ENCODE results near the gene SMURF1.
"Not testable (repeated sequence)": the region's sequence is repeated elsewhere in the genome, so short reads cannot be mapped to it uniquely, and the experiment has no call there.

SMURF1 gene

DNA sequence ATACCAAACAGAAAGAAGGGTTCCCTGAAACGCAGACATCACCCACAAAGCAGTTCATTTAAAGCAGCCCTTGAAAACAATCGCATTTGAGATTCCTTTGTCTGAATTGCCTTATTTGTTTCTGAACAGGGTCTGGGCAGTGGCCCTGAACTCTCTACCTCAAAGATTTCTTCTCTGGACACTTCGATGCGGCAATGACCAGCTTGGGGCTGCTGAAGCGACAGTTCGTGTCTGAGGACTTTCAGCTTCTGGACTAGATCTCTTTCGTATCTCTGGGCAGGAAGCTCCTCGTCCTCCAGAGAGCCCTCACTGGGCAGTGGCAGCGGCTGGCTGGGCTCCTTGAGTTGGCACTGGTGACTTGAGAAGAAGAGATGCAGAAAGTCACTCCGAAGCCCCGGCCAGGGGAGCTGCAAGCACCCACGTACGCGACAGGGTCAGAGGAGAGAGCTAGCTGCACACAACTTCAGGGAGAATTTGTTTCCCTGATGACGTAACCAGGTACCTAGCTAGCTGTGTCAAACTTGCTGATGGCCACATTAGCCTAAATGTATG is 96.3 kb downstream of the SMURF1 start:
- DNase-seq (ENCODE audit: low read depth) = no peak

DNA sequence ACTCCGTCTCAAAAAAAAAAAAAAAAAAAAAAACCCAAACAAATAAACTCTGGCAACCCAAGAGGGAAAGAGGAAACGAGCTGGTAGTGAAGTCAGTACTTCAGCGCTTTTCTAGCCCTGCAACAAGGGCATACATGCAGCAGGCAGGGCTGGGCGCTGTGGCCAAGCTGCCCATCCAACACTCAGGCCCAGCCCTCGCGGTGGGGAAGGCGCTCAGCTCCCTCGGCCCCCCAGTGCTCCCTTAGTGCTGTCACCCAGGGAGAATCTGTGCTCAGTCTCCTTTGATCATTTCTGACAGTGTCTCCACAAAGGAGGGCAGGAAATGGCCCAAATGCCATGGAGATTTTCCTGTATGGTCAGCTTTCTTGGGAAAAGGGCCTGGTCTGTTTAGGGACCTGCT is 97.2 kb downstream of the SMURF1 start:
- no peak for DNase-seq (ENCODE audit: low read depth)

DNA sequence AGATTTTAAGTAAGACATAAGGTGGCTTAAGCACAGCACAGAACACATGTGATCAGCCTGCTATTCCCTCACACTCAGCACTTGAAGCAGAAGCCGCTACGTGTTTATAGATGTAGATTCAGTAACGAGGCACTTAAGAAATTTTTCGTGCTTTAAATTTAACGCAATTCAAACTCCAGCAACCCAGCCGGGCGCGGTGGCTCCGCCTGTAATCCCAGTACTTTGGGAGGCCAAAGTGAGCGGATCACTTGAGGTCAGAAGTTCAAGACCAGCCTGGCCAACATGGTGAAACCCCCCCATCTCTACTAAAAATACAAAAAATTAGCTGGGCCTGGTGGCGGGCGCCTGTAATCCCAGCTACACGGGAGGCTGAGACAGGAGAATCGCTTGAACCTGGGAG is 97.6 kb downstream of the SMURF1 start:
- not testable (repeated sequence) for DNase-seq (ENCODE audit: low read depth)

DNA sequence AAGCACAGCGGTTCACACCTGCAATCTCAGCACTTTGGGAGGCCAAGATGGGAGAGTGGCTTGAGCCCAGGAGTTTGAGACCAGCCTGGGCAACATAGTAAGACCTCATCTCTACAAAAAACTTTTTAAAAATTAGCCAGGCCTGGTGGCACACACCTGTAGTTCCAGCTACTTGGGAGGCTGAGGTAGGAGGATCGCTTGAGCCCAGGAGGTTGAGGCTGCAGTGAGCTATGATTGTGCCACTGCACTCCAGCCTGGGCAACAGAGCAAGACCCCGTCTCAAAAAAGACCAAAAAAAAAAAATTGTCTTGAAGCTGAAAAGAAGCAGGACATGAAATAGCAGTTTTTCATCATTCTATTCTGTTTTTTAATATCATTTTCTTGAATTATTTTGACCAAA is 99.0 kb downstream of the SMURF1 start:
- DNase-seq (ENCODE audit: low read depth) = not testable (repeated sequence)

DNA sequence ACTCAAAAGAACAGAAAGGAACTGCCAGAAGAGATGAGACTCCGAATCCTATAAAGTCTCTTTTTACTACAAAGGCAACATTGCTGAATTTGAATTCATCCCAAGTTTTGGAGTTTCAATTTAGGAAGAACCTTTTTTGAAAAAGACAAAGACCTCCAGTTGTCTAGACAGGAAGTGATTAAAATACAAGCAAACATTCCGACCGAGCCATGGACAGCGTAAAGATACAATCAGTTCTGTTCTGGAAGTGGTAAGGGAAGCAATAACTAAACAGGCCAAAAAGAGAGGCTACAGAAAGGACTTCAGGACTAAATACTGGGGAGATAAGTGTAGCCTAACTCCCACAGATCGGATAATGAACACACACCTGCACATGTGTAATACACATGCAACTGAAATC is 101.0 kb downstream of the SMURF1 start:
- DNase-seq (ENCODE audit: low read depth) = no peak

DNA sequence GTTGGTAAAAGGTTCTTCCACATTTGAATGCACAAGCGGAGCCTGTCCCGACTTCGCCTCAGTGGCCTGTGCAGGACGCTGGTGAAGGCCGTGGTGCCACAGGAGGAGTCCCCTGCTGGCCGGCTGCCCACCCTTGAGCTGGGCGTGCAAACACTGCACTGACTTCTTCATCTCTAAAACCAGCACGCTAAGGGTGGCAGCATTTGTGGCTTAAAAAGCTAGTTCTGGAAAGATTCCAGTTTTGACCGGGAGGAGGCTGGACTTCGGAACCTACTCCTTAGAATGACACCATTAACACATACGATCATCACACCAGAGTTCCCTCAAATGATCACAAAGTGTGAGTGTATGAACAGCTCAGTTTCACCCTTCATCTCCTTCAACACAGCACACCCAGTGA is 102.4 kb downstream of the SMURF1 start:
- no peak for DNase-seq (ENCODE audit: low read depth)

DNA sequence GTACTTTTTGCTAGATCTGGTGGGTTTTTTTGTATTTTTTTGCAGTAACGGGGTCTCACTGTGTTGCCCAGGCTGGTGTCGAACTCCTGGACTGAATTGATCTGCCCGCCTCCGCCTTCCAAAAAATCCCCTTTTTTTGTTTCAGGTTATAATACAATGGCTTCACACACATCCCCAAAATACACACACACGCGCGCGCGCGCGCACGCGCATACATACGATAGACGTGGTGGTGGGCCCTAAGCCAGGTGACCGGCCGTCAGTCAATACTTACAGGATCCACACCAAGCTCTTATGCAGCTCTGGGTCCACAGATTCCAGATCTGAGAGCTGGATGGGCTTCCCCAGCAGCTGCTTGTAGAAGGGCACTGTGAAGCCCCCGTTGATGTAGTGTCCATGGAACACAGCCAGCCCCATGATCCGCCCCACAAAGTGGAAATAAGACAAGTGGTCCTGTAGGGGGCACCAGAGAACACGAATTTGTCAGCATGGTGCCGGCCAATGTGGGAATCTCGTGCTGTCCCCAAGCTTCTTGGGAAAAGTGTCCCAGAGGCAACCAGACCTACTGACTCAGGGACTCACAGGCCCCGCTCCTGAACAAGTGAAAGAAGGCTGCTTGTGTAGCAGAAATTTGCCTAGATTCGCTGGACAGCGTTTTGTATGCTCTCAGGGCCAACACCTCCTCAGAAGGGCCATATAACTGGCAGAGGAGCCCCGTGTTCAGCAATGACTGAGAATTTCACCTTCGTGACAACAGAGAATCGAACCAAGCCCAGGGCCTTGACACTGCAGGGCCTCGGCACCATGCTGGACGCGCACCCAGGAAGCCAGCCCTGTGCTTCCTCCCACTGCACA is 103.6 kb downstream of the SMURF1 start:
- peak; percentile 46 for DNase-seq (ENCODE audit: low read depth)

DNA sequence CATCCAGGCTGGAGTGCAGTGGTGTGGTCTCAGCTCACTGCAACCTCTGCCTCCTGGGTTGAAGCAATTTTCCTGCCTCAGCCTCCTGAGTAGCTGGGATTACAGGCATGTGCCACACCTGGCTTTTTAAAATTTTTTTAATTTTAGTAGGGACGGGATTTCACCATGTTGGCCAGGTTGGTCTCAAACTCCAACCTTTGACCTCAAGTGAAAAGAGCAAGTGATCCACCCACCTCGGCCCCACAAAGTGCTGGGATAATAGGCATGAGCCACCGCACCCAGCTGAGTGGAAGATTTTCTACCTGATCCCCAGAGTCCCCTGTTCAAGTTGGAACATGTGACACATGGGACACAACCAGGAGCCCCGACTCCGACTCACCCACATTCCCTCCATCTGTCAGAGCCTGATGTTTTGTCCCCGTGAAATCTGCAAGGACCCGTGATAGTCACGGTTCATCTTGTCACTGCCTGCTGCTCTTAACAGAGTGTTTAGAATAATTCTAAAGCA is 104.5 kb downstream of the SMURF1 start:
- no peak for DNase-seq (ENCODE audit: low read depth)

DNA sequence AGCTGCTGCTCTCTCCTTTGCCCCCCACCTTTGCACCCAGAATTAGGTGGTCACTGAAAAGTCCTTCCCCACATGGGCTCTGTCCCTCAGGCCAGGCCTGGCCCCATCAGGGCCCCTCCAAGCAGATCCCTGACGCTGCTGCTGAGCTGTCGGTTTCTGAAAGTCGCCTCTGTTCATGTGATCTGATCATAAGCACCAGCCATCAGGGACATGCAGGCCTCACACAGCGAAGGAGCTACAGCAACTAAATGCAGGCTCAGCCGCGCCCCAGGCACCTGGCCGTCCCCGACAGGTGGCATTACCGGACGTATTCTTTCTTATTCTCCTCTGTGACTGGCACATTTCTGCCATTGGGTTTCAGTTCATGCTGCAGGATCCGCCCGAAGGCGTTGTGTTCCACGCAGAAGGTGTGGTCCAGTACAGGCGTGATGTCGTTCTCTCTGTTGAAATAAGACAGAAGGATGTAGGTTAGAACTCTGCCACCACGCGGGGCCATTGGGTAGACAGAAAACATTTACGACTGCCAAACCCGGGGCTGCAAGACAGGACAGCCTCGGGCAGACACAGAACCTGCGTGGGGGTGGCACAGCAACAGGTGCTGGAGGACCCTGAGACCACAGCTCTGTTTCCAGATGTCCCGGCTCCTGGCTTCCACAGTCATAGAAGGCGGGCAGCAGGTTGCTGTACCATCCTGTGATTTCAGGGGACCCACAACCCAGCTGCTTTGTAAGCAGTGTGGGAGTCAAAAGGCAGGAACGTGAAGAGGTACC is 105.6 kb downstream of the SMURF1 start:
- no peak for DNase-seq (ENCODE audit: low read depth)

DNA sequence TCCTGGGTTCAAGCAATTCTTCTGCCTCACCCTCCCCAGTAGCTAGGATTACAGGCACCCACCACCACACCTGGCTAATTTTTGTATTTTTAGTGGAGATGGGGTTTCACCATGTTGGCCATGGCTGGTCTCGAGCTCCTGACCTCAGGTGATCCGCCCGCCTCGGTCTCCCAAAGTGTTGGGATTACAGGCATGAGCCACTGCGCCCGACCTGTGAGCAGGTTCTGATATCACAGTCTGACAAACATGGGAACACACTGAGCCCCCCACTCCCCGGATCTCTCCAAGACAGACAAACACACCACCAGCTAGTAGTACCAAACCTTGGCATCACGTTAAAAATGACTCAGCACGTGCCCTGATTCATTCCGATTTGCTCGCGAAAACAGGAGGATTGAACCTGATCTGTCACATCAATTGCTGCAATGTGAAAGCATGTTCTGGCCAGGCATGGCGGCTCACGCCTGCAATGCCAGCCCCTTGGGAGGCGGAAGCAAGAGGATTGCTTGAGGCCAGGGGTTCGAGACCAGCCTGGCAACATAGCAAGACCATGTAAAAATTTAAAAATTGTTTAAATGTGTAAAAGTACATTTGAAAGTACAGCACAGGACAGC is 106.5 kb downstream of the SMURF1 start:
- DNase-seq (ENCODE audit: low read depth) = no peak

DNA sequence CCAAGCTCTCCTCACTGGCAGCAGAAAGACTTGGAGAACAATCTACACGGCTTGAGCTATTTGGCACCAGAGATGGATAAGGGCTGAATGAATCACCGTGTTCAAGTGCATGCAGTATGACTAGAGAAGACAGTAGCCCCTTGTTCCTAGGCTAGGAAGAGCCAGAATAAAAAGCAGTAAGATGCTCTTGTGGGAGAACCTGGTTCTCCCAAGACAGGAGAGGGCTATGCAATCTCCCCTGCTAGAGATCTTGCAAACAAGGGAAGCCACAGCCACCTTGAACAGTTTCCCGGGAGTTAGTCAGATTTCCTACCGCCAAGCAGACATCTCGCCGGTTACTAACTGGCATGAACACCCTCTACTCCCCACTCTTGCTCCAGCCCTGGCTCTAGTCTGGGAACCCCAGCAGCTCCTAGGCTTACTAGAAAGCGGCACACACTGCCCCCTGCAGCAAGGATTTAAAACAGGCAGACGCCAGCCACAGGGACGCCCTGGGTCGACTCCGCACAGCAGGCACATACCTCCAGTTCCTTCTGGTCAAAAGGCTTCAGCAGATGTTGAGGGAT is 107.3 kb downstream of the SMURF1 start:
- DNase-seq (ENCODE audit: low read depth) = peak; percentile 33

DNA sequence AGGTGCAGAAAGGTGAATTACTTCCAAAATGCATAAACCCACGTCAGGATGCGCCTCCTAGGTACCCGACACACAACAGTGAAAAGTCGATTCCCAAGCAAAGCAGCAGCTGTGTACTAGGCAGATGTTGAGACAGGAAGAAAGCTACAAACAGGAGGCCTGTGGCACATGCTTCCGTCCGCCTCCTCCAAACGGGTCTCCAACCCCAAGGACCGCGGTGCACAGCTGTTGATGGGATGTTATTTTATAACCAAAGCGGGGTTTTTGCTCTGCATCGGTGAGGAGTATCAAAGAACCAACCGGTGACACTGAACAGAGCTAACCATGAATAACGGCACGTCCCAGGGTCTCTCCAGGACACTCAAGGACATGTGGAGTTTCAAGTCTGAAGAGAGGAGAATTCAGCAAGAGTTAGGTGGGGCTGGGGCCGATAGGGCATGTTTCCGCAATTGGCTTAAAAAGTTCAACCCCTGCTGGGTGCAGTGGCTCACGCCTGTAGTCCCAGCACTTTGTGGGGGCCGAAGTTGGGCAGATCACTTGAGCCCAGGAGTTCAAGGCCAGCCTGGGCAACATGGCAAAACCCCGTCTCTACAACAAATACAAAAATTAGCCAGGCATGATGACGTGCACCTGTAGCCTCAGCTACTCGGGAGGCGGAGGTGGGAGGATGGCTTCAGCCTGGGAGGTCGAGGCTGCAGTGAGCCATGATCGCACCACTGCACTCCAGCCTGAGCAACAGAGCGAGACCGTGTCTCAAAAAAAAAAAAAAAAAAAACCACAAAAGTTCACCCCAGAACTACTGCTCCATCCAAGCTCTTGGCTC is 108.0 kb downstream of the SMURF1 start:
- DNase-seq (ENCODE audit: low read depth) = no peak

DNA sequence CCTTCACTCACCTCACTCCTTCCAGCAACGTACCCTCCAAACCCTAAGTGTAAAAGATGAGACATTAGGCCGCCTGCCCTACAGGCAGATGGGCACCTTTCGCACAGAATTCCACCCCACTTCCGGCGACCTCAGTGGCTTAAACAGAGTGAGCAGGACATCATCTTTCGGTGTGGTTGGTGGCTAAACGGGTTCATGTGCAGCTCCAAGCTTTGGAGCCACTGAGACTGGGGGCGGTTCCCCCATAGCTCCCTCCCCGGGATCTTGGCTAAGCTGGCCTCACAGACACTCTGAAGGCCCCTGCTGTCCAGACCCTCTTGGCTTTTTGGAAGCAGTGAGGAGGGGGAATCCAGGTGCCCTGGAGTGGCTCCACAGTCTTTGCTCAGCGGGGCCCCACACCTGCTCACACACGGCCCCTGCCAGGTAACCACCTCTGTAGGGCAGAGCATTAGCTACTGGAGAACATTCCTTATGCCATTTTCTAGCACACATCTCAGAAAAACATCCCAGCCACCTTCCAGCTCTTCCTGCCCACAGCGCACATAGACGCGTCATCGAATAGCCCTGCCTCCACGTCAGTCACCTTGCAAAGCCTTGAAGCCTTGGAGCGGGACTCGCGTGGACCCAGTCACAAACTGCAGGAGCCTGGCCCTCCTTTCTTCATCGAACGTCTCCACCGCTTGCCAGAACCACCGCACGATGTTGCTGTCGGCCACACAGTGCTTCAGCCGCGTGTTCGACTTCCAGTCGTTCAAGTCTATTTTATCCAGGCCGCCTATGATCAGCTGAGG is 108.8 kb downstream of the SMURF1 start:
- no peak for DNase-seq (ENCODE audit: low read depth)

DNA sequence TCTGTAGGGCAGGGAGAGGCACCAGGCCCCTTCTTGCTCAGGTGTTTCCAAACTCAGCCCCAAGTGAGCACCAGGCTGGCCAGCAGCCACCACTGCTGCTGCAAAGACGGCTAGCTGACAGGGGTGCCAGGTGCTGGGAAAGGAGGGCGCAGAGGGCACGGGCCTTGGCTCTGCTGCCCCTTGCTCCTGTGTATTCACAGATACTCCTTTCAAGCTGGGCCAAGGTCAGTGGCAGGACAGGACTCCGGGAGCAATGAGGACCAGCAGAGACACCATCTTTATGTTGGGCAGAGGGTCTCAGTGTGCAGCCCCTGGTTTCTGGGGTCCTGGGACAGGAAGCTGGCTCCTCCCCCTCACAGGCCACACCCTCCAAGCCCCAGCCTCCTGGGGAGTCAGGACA is 110.1 kb downstream of the SMURF1 start:
- no peak for DNase-seq (ENCODE audit: low read depth)

DNA sequence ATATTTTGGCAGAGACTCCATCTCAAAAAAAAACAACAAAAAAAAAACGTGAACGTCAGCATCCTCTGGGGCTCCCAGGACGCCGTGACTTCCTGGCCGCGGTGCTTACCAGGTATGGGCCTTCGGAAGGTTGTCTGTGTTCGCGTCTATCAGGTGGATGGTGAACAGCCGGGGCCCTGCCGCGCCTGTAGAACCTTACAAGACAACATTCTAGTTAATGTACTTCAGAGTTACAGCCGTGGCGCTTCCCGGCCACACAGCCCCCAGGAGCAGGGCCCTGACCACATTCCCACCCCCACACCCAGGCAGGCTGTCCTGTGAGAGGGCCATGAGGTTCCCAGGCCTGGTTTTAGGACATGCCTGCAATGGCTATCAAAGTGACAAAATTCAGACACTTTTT is 111.0 kb downstream of the SMURF1 start:
- no peak for DNase-seq (ENCODE audit: low read depth)

DNA sequence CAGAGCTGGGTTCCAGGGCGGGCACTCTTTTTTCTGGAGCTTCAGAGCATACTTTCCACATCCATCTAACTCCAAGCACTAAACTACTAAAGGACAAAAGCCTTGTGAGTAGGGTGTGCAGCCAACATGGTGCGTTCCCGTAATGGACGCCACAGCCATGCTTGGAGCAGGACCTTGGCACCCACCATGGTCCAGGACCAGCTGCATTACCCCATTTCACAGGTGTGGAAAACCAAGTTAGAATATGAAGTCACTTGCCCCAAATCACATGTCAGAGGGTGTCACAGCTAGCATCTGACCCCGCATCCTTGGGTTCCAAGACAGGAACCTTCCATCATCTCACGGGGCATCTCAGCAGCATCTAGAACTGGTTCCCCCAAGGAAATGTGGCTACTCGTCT is 112.4 kb downstream of the SMURF1 start:
- no peak for DNase-seq (ENCODE audit: low read depth)

DNA sequence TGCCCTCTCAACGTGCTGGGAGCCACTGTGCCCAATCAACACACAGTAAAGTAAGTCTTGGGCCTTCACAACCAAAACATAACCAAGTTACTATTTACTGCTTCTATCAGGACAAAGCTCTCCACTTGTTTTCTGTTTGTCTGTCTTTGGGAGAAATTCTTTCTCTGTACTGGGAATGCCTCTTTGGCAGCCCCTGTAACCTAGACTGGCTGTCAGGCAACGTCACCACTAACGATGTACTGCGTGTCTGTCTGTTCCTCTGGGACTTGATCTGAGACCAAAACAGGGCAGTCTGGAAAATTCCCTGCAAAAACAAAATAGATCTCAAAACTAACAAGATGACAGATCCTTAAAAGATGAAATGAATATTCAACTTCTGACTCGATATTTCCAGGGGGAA is 113.0 kb downstream of the SMURF1 start:
- DNase-seq (ENCODE audit: low read depth) = no peak

DNA sequence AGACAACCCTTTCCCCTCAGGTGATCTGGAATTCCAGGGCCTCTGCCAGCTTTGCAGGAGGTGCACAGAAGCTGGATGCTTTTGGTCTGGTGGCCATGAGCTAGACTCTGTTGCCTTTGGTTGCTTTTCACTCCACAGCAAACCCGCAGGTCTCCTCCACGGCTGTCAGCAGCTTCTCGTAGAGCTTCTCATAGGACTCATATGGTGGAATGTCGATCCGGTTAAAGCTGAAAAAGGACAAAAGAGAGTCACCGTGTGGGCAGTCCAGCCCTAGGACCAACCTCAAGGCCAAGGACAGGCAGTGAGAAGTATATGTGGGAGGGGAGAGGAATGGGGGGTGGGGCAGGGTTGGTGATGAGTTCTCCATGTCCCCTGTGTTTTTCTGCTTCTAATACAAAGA is 113.5 kb downstream of the SMURF1 start:
- DNase-seq (ENCODE audit: low read depth) = no peak

DNA sequence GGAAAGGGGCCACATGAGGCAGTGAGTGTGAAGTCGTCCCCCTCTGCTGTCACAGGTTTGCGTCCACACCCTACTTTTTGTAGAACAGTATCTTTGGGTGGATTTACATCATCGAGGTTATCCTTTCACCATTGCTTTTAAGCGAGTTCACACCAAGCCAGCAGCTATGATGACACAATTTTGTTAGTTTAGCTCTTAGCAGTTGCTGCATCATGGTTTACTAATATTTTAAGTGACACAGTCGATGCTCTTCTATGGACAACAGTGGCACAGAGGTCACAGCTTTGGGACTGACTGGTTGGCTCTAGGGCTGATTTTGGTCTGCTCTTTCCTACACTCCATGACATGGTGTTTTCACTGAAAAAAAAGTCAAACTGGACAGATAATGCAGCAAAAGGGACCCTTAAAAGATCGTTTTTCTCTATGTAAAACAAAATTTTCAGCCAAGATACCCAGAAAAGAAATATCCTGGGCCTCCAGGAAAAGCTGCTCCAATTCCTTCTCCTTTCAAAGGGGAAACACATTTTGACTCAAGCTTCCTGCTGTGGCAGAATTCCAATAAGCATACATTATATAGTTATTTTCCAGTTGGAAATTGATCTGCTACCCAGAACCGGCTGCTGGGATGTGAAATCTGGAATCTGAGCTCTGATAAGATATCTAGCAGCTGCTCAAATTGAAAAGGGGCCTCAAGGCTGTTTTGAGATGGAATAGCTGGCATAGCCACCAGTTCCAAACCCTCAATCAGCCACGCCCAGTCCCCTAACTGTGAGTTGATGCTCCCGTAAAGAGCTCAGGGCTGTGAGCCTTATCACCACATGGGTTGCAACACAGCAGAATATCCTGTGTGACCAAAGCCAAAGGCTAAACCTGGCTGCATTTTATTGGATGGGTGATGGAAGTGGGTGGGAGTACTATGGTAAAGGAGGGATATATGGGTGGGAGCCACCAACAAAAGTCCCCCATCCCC is 114.2 kb downstream of the SMURF1 start:
- no peak for DNase-seq (ENCODE audit: low read depth)
